Large intestine (tissue), 3 donors: Measurements from ENCODE around the gene UFSP2. TPM values are rescaled to one million over a fixed set of nuclear protein-coding genes. Genes with fewer than 3 reads are reported as not detected.

Experiments used
- DNase-seq, 2 donors: peaks; one replicate each; pipeline versions ENCODE4 v3.0.0 to v3.0.0-alpha.2; 2013
- H3K27ac ChIP-seq: one replicate; pipeline ENCODE4 v1.5.1; 2013; ENCODE audit warnings: low read length
- H3K27me3 ChIP-seq: 2 replicates; pipeline ENCODE4 v1.6.1; 2013; ENCODE audit warnings: low read length; ENCODE audit not compliant: control insufficient read depth, insufficient read depth
- H3K36me3 ChIP-seq: 2 replicates; pipeline ENCODE4 v1.6.1; 2013; ENCODE audit warnings: low read length; ENCODE audit not compliant: control insufficient read depth, insufficient read depth
- H3K4me1 ChIP-seq: one replicate; pipeline ENCODE4 v1.6.1; 2013; ENCODE audit warnings: low read length; ENCODE audit not compliant: control insufficient read depth, insufficient read depth
- H3K4me3 ChIP-seq: one replicate; pipeline ENCODE4 v1.5.1; 2013; ENCODE audit warnings: low read length
- H3K9me3 ChIP-seq: one replicate; pipeline ENCODE4 v1.6.1; 2013; ENCODE audit warnings: mild to moderate bottlenecking, low read depth, low read length, moderate library complexity; ENCODE audit not compliant: control insufficient read depth
- WGBS: methylation state at CpG from one replicate; pipeline ENCODE4 v1.1.5; 2013; ENCODE audit warnings: low lambda C conversion rate; ENCODE audit not compliant: insufficient coverage; 5-methylcytosine and 5-hydroxymethylcytosine counted together
- polyA plus RNA-seq: library from polyadenylated mRNA; unstranded; fragments of 120-200 nt; gene quantifications from one replicate; pipeline ENCODE4 v1.2.1, GENCODE V29; 2013

Gene UFSP2
- polyA plus RNA-seq, 1 donor, result 30.0 TPM

DNA sequence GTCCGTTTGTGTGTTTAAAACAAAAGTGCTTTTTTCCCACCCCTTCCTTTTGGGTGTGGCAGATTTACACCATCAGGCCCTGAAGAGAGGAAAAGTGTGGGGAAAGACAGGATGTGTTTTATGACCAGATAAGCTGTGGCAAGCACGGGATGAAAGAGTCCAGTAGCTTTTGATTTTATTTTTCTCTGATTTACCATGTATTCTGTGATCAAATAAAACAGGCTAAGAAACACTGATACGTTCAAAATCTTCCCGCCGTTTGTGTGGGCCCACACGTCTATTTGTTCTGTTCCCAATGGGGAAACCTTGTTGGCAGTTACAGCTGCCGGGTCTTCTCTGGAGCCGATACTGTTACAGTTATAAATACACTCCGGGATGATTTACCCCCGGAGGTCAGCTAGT lies 40.8 kb downstream of the UFSP2 start:
- H3K9me3 ChIP-seq, result no peaks in the 10 kb centered on the region
- H3K27me3 ChIP-seq, result no peaks in the 10 kb centered on the region
- no peak overlapping the region for H3K4me3 ChIP-seq
- H3K27ac ChIP-seq, result no peak overlapping the region
- H3K36me3 ChIP-seq, result no peaks in the 10 kb centered on the region
- no peaks in the 10 kb centered on the region for H3K4me1 ChIP-seq
- DNase-seq, result peak in 1 of 2 donors; percentile 25
- 17% methylated on average over 2 of the region's 10 CpGs for WGBS

DNA sequence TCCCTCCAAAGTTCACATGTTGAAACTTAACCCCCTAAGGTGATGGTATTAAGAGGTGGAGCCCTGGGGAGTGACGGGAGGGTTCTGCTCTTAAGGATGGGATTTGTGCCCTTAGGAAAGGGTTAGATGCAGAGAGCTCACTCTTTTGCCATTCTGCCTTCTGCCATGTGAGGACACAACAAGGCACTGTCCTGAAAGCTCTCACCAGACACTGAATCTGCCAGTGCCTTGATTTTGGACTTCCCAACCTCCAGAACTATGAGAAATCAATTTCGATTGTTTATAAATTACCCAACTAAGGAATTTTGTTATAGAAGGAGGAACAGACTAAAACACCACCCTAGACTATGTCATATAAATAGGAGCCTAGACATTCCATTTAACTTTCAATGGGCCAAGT lies 41.7 kb downstream of the UFSP2 start:
- Histone ChIP-seq H3K4me1 (no peaks in the 10 kb centered on the region), H3K4me3 (no peak overlapping the region), H3K27me3 (no peaks in the 10 kb centered on the region), H3K36me3 (no peaks in the 10 kb centered on the region), H3K27ac (no peak overlapping the region), H3K9me3 (no peaks in the 10 kb centered on the region)
- WGBS, result no CpG with 5 or more reads among the region's 2 CpGs
- DNase-seq, result no peak

DNA sequence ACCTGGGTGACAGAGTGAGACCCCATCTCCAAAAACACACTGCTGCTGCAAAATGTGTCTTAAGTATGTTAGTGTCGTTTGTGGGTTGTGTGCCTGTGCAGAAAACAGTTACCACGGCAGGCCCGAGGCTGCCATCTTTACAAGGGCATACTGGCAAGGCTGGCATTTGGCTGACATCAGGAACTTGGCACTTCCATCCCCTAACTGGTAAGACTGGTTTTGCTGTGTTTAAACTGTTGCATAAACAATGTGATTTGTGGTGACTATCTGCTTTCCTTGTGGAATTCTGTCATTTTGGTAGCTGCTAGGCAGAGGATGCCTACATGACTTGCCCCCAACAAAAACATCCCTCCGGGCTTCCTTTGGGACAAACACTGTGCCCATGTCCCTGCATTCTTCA lies 42.3 kb downstream of the UFSP2 start:
- Histone ChIP-seq H3K27ac (no peak overlapping the region), H3K9me3 (no peaks in the 10 kb centered on the region), H3K4me1 (no peaks in the 10 kb centered on the region), H3K27me3 (no peaks in the 10 kb centered on the region), H3K36me3 (no peaks in the 10 kb centered on the region), H3K4me3 (no peak overlapping the region)
- no peak for DNase-seq
- WGBS, result no CpG with 5 or more reads among the region's 4 CpGs

DNA sequence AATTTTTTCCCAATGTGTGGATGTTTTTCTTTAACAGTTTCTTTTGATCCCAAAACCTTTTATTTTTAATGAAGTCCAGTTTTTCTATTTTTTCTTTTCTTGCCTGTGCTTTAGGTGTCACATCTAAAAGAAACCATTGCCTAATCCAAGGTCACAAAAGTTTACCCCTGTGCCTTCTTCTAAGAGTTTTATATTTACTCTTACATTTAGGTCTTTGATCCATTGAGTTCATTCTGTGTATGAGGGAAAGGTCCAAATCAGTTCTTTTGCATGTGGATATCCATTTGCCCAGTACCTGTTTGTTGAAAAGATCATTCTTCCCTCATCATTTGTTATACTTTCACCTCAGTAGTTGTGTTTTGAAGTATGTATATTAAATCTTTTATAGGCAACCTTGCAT lies 43.0 kb downstream of the UFSP2 start:
- H3K27ac ChIP-seq, result no peak overlapping the region
- H3K36me3 ChIP-seq, result no peaks in the 10 kb centered on the region
- H3K4me1 ChIP-seq, result no peaks in the 10 kb centered on the region
- no peak overlapping the region for H3K4me3 ChIP-seq
- H3K9me3 ChIP-seq, result no peaks in the 10 kb centered on the region
- no peak for DNase-seq
- no peaks in the 10 kb centered on the region for H3K27me3 ChIP-seq

- DNase-seq, result no peak
- Histone ChIP-seq H3K27ac (no peak overlapping the region), H3K27me3 (no peaks in the 10 kb centered on the region), H3K9me3 (no peaks in the 10 kb centered on the region), H3K4me1 (no peaks in the 10 kb centered on the region), H3K36me3 (no peaks in the 10 kb centered on the region), H3K4me3 (no peak overlapping the region)
- no CpG with 5 or more reads among the region's 4 CpGs for WGBS
Measured at GRCh38 chr4:185381288-185382196, 44.2 kb downstream of the UFSP2 start.

DNA sequence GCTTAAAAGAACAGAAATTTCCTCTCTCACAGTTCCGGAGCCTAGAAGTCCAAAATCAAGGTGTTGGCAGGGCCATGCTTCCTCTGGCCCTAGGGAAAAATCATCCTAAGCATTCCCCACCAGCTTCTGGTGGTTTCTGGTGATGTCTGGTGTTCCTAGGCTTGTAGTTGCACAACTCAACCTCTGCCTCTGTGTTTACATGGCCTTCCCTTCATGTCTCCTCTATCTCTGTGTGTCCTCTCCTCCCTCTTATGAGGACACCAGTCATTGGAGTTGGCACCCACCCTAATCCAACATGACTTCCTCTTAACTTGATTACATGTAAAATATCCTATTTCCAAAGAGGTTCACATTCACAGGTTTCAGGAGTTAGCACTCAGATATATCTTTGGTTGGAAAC lies 45.4 kb downstream of the UFSP2 start:
- H3K4me3 ChIP-seq, result no peak overlapping the region
- WGBS, result no CpG with 5 or more reads among the region's 1 CpG
- H3K36me3 ChIP-seq, result no peaks in the 10 kb centered on the region
- no peaks in the 10 kb centered on the region for H3K9me3 ChIP-seq
- no peak for DNase-seq
- no peak overlapping the region for H3K27ac ChIP-seq
- H3K4me1 ChIP-seq, result no peaks in the 10 kb centered on the region
- H3K27me3 ChIP-seq, result no peaks in the 10 kb centered on the region

- Histone ChIP-seq H3K4me3 (no peak overlapping the region), H3K27ac (no peak overlapping the region), H3K27me3 (no peaks in the 10 kb centered on the region), H3K4me1 (no peaks in the 10 kb centered on the region), H3K9me3 (no peaks in the 10 kb centered on the region), H3K36me3 (no peaks in the 10 kb centered on the region)
- WGBS, result 97% methylated on average over 4 of the region's 13 CpGs
- DNase-seq, result no peak
Measured at GRCh38 chr4:185379326-185380295, 46.2 kb downstream of the UFSP2 start.

DNA sequence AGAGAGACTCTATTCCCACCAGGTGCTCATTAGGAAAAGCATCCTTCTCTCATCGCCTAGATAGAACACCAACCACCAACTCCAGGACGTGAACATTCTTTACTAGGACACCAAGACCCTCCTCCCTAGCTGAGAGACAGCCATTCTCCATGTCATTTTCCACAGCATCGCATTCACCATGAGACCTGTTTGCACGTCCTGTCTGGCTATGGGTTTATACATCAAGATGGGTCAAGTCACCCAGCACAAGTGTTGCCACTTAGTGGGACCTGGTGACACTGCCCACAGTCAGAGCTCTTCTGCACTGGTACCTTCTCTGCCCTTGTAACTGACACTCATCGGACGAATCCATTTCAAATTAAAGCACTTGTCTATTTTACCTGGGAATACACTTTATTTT lies 47.5 kb downstream of the UFSP2 start:
- Histone ChIP-seq H3K4me1 (no peaks in the 10 kb centered on the region), H3K36me3 (no peaks in the 10 kb centered on the region), H3K27me3 (no peaks in the 10 kb centered on the region), H3K4me3 (no peak overlapping the region), H3K9me3 (no peaks in the 10 kb centered on the region), H3K27ac (no peak overlapping the region)
- DNase-seq, result no peak
- WGBS, result 100% methylated on average over 1 of the region's 6 CpGs

- DNase-seq, result no peak
- WGBS, result 100% methylated on average over 2 of the region's 6 CpGs
Measured at GRCh38 chr4:185374573-185374972, 51.2 kb downstream of the UFSP2 start.

DNA sequence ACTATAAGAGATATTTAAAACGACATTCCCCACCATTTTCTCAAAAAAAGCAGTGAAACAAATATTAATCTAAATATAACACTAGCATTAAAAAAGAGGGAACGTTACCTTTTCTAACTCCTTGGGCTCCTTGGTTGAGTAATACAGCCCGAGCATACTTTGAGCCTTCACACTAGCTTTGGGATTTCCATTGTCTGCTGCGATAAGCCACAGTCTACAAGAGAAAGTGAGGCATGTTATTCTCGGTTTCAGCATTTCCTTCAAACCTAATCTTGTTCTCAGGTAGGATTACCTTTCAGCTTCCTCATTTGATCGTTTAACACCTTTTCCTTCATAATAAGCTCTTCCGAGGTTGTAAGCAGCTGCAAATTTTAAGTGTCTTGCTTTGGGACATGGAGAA lies 51.7 kb downstream of the UFSP2 start:
- no peak overlapping the region for H3K4me3 ChIP-seq
- H3K27ac ChIP-seq, result no peak overlapping the region
- no peaks in the 10 kb centered on the region for H3K27me3 ChIP-seq
- no peaks in the 10 kb centered on the region for H3K9me3 ChIP-seq
- peaks cover 10% of the 10 kb centered on the region for H3K36me3 ChIP-seq
- no peak for DNase-seq
- WGBS, result 77% methylated on average over 3 of the region's 7 CpGs
- H3K4me1 ChIP-seq, result no peaks in the 10 kb centered on the region

More at GRCh38 chr4:185374573-185374972, 51.2 kb downstream of the UFSP2 start:
- Histone ChIP-seq H3K9me3 (no peaks in the 10 kb centered on the region), H3K4me3 (no peak overlapping the region), H3K4me1 (no peaks in the 10 kb centered on the region), H3K27me3 (no peaks in the 10 kb centered on the region), H3K27ac (no peak overlapping the region), H3K36me3 (peaks cover 10% of the 10 kb centered on the region)
